CD8-positive, alpha-beta memory T cell (primary cell): ENCODE results near the gene SHMT2. TPM values are rescaled to one million over a fixed set of nuclear protein-coding genes. Genes with fewer than 3 reads are reported as not detected.

Experiments
- CTCF ChIA-PET: fragments of 350-600 bp; sonication (Branson Sonifier 250); formaldehyde crosslinking; loops from one replicate; lab custom pipeline; 2021; ENCODE audit warnings: antibody characterized with exemption; lab: Charles Lee
- POLR2A ChIA-PET: fragments of 350-600 bp; sonication (Branson Sonifier 250); formaldehyde crosslinking; loops from one replicate; lab custom pipeline; 2021; ENCODE audit warnings: antibody characterized with exemption; lab: Charles Lee
- DNase-seq, 5 donors: peaks; one replicate each; pipeline versions ENCODE4 v3.0.0 to v3.0.0-alpha.2; 2020 to 2022; ENCODE audit warnings: mixed read lengths in 1 of 5
- H3K27ac ChIP-seq: one replicate; pipeline ENCODE4 v1.7.0; 2013; ENCODE audit warnings: low read depth, mild to moderate bottlenecking, low read length, moderate library complexity
- H3K27me3 ChIP-seq: 2 replicates; pipeline ENCODE4 v1.7.0; 2013; ENCODE audit warnings: low read length, mild to moderate bottlenecking; ENCODE audit not compliant: insufficient read depth, poor library complexity, severe bottlenecking
- H3K36me3 ChIP-seq: 2 replicates; pipeline ENCODE4 v1.7.0; 2013; ENCODE audit warnings: mild to moderate bottlenecking, low read length, moderate library complexity; ENCODE audit not compliant: insufficient read depth
- H3K4me1 ChIP-seq: 2 replicates; pipeline ENCODE4 v1.7.0; 2013; ENCODE audit warnings: mild to moderate bottlenecking, low read length, moderate library complexity; ENCODE audit not compliant: insufficient read depth
- H3K4me3 ChIP-seq: 2 replicates; pipeline ENCODE4 v1.7.0; 2013; ENCODE audit warnings: mild to moderate bottlenecking, low read length
- H3K9me3 ChIP-seq: 2 replicates; pipeline ENCODE4 v1.7.0; 2013; ENCODE audit warnings: mild to moderate bottlenecking, low read length
- H3K27ac Mint-ChIP-seq, 8 donors: one replicate each; pipeline ENCODE4 v1.8.0; 2020 to 2021; ENCODE audit warnings: mixed read lengths in 8 of 8, mild to moderate bottlenecking in 6 of 8, inconsistent platforms in 3 of 8, moderate library complexity in 3 of 8
- H3K27me3 Mint-ChIP-seq, 2 donors: one replicate each; pipeline ENCODE4 v1.8.0; 2020 to 2021; ENCODE audit warnings: mixed read lengths in 2 of 2, mild to moderate bottlenecking in 1 of 2, moderate library complexity in 1 of 2
- H3K36me3 Mint-ChIP-seq, 3 donors: one replicate each; pipeline ENCODE4 v1.8.0; 2020 to 2021; ENCODE audit warnings: mixed read lengths in 3 of 3, inconsistent platforms in 1 of 3, mild to moderate bottlenecking in 1 of 3
- H3K4me1 Mint-ChIP-seq, 3 donors: one replicate each; pipeline ENCODE4 v1.8.0; 2020 to 2021; ENCODE audit warnings: mixed read lengths in 3 of 3, inconsistent platforms in 1 of 3, mild to moderate bottlenecking in 1 of 3
- H3K4me3 Mint-ChIP-seq, 7 donors: one replicate each; pipeline ENCODE4 v1.8.0; 2020 to 2021; ENCODE audit warnings: mixed read lengths in 7 of 7, mild to moderate bottlenecking in 6 of 7, moderate library complexity in 4 of 7, inconsistent platforms in 2 of 7
- H3K9me3 Mint-ChIP-seq, 5 donors: one replicate each; pipeline ENCODE4 v1.8.0; 2020 to 2022; ENCODE audit warnings: mixed read lengths in 5 of 5, mild to moderate bottlenecking in 3 of 5, moderate library complexity in 2 of 5, inconsistent platforms in 1 of 5
- polyA plus RNA-seq: library from polyadenylated mRNA; unstranded; fragments of 300-500 nt; fragmentation: Illumina TruSeq; gene quantifications from one replicate; pipeline ENCODE4 v1.2.3, GENCODE V29; 2021
- total RNA-seq, 2 experiments: library from RNA; stranded (reverse); gene quantifications; one replicate each; pipeline ENCODE4 v1.2.3, GENCODE V29; 2021

SHMT2 gene
- total and polyA plus RNA-seq, 3 experiments from 2014 or later: 34.7 to 352 (median 349) TPM

DNA sequence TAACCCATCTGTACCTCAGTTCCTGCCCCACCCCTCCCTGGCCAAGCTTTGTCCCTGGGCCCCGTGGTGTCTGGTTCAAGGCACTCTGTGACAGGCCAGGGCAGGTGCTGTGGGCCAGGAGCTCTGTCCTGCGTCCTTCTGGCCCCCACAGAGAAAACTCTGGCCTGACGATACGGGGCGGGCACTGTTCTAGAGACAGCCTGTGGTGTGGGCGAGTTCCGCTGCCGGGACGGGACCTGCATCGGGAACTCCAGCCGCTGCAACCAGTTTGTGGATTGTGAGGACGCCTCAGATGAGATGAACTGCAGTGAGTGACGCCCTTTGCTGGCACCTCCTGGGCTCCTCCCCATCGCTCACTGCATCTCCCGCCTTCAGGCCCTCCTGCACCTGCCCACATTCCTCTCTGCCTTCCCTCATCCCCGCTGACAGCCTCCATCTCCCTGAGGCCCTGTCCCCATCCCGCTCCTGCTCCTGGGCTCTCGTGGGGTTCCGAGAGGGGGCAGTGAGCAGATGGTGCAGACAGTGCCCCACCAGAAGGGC, 35.7 kb upstream of the SHMT2 start:
- no peaks in the 10 kb centered on the region for H3K36me3 ChIP-seq
- H3K4me3 Mint-ChIP-seq: no peak overlapping the region
- H3K27ac ChIP-seq: no peak overlapping the region
- CTCF ChIA-PET: interaction anchor here (1.0 kb wide), 1 partner anchor 20 kb away, joined by 3 read pairs; no protein-coding TSS in a partner anchor
- no peaks in the 10 kb centered on the region for H3K27me3 ChIP-seq
- H3K36me3 Mint-ChIP-seq: peaks cover 0 to 5% (median 0%) of the 10 kb centered on the region in 3 donors
- no peaks in the 10 kb centered on the region for H3K9me3 Mint-ChIP-seq
- H3K9me3 ChIP-seq: no peaks in the 10 kb centered on the region
- H3K27me3 Mint-ChIP-seq: no peaks in the 10 kb centered on the region
- no peak for DNase-seq
- H3K4me1 ChIP-seq: no peaks in the 10 kb centered on the region
- no peak overlapping the region for H3K4me3 ChIP-seq
- POLR2A ChIA-PET: no interaction called here
- no peak overlapping the region for H3K27ac Mint-ChIP-seq
- no peaks in the 10 kb centered on the region for H3K4me1 Mint-ChIP-seq

DNA sequence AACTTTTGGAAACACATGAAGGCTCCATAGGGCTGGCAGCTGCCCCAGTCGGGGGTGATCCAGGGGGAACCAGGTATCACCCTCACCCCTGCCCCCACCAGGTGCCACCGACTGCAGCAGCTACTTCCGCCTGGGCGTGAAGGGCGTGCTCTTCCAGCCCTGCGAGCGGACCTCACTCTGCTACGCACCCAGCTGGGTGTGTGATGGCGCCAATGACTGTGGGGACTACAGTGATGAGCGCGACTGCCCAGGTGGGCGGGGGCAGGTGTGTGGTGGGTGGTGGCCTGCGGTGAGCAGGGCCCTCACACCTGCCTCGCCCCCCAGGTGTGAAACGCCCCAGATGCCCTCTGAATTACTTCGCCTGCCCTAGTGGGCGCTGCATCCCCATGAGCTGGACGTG, 35.3 kb upstream of the SHMT2 start:
- Mint-ChIP-seq H3K36me3 (peaks cover 0 to 5% (median 0%) of the 10 kb centered on the region in 3 donors), H3K4me3 (no peak overlapping the region), H3K27ac (no peak overlapping the region), H3K4me1 (no peaks in the 10 kb centered on the region), H3K9me3 (no peaks in the 10 kb centered on the region), H3K27me3 (no peaks in the 10 kb centered on the region)
- Histone ChIP-seq H3K27me3 (no peaks in the 10 kb centered on the region), H3K4me1 (no peaks in the 10 kb centered on the region), H3K9me3 (no peaks in the 10 kb centered on the region), H3K36me3 (no peaks in the 10 kb centered on the region), H3K4me3 (no peak overlapping the region), H3K27ac (no peak overlapping the region)
- POLR2A ChIA-PET: no interaction called here
- CTCF ChIA-PET: interaction anchor here (1.0 kb wide), 1 partner anchor 20 kb away, joined by 3 read pairs; no protein-coding TSS in a partner anchor
- DNase-seq: no peak

DNA sequence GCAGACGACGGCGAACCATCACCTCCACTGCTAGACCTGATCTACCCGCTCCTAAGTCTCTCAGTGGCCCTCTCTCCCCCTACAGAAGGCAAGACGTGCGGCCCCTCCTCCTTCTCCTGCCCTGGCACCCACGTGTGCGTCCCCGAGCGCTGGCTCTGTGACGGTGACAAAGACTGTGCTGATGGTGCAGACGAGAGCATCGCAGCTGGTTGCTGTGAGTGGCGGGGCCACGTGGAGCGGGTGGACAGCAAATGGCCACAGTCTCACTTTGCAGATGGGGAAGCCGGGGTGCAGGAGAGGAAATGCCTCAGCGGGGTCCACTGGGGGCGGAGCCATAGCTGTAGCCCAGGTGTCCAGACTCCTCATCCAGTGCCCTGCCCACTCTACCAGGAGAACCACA, 34.3 kb upstream of the SHMT2 start:
- H3K36me3 Mint-ChIP-seq: peaks cover 0 to 5% (median 0%) of the 10 kb centered on the region in 3 donors
- no peaks in the 10 kb centered on the region for H3K27me3 Mint-ChIP-seq
- Histone ChIP-seq H3K36me3 (no peaks in the 10 kb centered on the region), H3K4me3 (no peak overlapping the region), H3K27me3 (no peaks in the 10 kb centered on the region), H3K9me3 (no peaks in the 10 kb centered on the region), H3K4me1 (no peaks in the 10 kb centered on the region), H3K27ac (no peak overlapping the region)
- POLR2A ChIA-PET: no interaction called here
- H3K9me3 Mint-ChIP-seq: no peaks in the 10 kb centered on the region
- no peaks in the 10 kb centered on the region for H3K4me1 Mint-ChIP-seq
- DNase-seq: no peak
- H3K4me3 Mint-ChIP-seq: no peak overlapping the region
- no peak overlapping the region for H3K27ac Mint-ChIP-seq
- CTCF ChIA-PET: no interaction called here

DNA sequence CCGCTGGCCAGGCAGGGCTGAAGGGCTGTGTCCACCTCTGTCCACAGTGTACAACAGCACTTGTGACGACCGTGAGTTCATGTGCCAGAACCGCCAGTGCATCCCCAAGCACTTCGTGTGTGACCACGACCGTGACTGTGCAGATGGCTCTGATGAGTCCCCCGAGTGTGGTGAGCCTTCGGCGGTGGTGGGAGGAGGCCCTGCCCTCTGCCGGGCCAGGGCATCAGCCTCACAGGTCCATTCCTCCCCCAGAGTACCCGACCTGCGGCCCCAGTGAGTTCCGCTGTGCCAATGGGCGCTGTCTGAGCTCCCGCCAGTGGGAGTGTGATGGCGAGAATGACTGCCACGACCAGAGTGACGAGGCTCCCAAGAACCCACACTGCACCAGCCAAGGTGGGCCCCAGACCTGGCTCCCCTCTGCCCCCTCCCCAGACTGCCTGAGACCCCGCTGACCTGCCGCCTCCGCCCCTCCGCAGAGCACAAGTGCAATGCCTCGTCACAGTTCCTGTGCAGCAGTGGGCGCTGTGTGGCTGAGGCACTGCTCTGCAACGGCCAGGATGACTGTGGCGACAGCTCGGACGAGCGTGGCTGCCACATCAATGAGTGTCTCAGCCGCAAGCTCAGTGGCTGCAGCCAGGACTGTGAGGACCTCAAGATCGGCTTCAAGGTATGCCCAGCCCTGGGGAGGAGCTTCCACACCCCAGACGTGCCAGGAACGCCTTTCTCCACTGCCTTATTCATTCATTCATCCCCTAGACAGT, 33.7 kb upstream of the SHMT2 start:
- peaks cover 0 to 5% (median 0%) of the 10 kb centered on the region in 3 donors for H3K36me3 Mint-ChIP-seq

DNA sequence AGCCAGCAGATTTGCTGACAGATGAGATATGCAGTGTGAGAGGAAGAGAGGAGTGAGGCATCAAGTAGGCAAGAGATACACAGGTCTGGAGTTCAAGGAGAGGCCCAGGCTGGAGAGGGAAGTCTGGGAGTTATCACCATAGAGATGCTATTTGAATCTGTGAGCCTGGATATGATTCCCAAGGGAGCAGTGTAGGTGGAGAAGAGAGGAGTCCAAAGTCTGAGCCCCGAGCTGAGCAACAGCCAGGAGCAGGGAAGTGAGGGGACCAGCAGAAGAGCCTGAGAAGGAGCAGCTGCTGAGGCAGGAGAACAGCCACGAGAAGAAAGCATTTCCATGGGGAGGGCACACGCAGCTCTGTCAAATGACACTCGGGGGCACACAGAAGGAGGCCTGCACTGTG, 33.1 kb upstream of the SHMT2 start:
- no peaks in the 10 kb centered on the region for H3K27me3 Mint-ChIP-seq
- H3K4me1 ChIP-seq: no peaks in the 10 kb centered on the region
- DNase-seq: no peak
- no peaks in the 10 kb centered on the region for H3K4me1 Mint-ChIP-seq
- peak overlapping the region in 1 of 8 donors; percentile 30 for H3K27ac Mint-ChIP-seq
- no peaks in the 10 kb centered on the region for H3K9me3 ChIP-seq
- peaks cover 0 to 2% (median 0%) of the 10 kb centered on the region in 5 donors for H3K9me3 Mint-ChIP-seq
- H3K4me3 ChIP-seq: no peak overlapping the region
- CTCF ChIA-PET: interaction anchor here (0.8 kb wide), 1 partner anchor 23 kb away, joined by 3 read pairs; no protein-coding TSS in a partner anchor
- H3K27ac ChIP-seq: no peak overlapping the region
- POLR2A ChIA-PET: no interaction called here
- no peaks in the 10 kb centered on the region for H3K27me3 ChIP-seq
- H3K4me3 Mint-ChIP-seq: no peak overlapping the region
- peaks cover 0 to 5% (median 0%) of the 10 kb centered on the region in 3 donors for H3K36me3 Mint-ChIP-seq
- H3K36me3 ChIP-seq: no peaks in the 10 kb centered on the region

More for the DNA sequence above, 33.7 kb upstream of the SHMT2 start:
- Mint-ChIP-seq H3K27ac (peak overlapping the region in 1 of 8 donors; percentile 30), H3K4me3 (no peak overlapping the region), H3K27me3 (no peaks in the 10 kb centered on the region), H3K4me1 (no peaks in the 10 kb centered on the region), H3K9me3 (peaks cover 0 to under 1% (median 0%) of the 10 kb centered on the region in 5 donors)
- ChIA-PET CTCF (interaction anchor here (0.8 kb wide), 1 partner anchor 22 kb away, joined by 3 read pairs; no protein-coding TSS in a partner anchor), POLR2A (no interaction called here)
- H3K36me3 ChIP-seq: no peaks in the 10 kb centered on the region
- H3K4me3 ChIP-seq: no peak overlapping the region
- H3K9me3 ChIP-seq: no peaks in the 10 kb centered on the region
- no peaks in the 10 kb centered on the region for H3K27me3 ChIP-seq
- no peaks in the 10 kb centered on the region for H3K4me1 ChIP-seq
- no peak for DNase-seq
- H3K27ac ChIP-seq: no peak overlapping the region

DNA sequence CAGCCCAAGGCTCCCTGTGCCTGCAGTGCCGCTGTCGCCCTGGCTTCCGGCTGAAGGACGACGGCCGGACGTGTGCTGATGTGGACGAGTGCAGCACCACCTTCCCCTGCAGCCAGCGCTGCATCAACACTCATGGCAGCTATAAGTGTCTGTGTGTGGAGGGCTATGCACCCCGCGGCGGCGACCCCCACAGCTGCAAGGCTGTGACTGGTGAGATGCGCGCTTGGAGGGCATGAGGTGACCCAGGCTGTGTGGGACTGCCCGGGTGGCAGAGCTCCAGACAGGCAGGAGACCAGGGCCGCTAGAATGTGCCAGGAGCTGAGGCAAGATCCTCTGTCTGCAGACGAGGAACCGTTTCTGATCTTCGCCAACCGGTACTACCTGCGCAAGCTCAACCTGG, 32.6 kb upstream of the SHMT2 start:
- Mint-ChIP-seq H3K9me3 (peaks cover 0 to 2% (median 0%) of the 10 kb centered on the region in 5 donors), H3K27me3 (no peaks in the 10 kb centered on the region), H3K4me1 (no peaks in the 10 kb centered on the region), H3K4me3 (no peak overlapping the region), H3K27ac (no peak overlapping the region), H3K36me3 (peaks cover 0 to 5% (median 0%) of the 10 kb centered on the region in 3 donors)
- ChIA-PET POLR2A (no interaction called here), CTCF (interaction anchor here (1.0 kb wide), 1 partner anchor 17 kb away, joined by 3 read pairs; no protein-coding TSS in a partner anchor)
- Histone ChIP-seq H3K27ac (no peak overlapping the region), H3K9me3 (no peaks in the 10 kb centered on the region), H3K4me1 (no peaks in the 10 kb centered on the region), H3K36me3 (no peaks in the 10 kb centered on the region), H3K27me3 (no peaks in the 10 kb centered on the region), H3K4me3 (no peak overlapping the region)
- no peak for DNase-seq

DNA sequence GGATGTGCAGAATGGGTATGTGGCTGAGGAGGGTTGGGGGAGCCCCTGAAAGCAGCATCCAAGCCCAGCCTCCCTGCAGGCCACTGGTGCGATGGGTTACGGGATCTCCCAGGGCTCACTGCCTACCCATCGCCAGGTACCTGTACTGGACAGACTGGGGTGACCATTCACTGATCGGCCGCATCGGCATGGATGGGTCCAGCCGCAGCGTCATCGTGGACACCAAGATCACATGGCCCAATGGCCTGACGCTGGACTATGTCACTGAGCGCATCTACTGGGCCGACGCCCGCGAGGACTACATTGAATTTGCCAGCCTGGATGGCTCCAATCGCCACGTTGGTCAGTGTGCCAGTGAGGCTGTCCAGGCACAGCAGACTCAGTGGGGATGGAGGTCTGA, 31.2 kb upstream of the SHMT2 start:
- Mint-ChIP-seq H3K36me3 (peaks cover 0 to 5% (median 0%) of the 10 kb centered on the region in 3 donors), H3K27ac (peak overlapping the region in 1 of 8 donors; percentile 70), H3K4me3 (no peak overlapping the region), H3K27me3 (no peaks in the 10 kb centered on the region), H3K9me3 (peaks cover 0 to 2% (median 0%) of the 10 kb centered on the region in 5 donors), H3K4me1 (no peaks in the 10 kb centered on the region)
- POLR2A ChIA-PET: interaction anchor here (0.6 kb wide), 1 partner anchor 59 kb away, joined by 4 read pairs; no protein-coding TSS in a partner anchor
- CTCF ChIA-PET: no interaction called here
- Histone ChIP-seq H3K27me3 (no peaks in the 10 kb centered on the region), H3K27ac (no peak overlapping the region), H3K36me3 (no peaks in the 10 kb centered on the region), H3K4me3 (no peak overlapping the region), H3K4me1 (no peaks in the 10 kb centered on the region), H3K9me3 (no peaks in the 10 kb centered on the region)
- DNase-seq: no peak

DNA sequence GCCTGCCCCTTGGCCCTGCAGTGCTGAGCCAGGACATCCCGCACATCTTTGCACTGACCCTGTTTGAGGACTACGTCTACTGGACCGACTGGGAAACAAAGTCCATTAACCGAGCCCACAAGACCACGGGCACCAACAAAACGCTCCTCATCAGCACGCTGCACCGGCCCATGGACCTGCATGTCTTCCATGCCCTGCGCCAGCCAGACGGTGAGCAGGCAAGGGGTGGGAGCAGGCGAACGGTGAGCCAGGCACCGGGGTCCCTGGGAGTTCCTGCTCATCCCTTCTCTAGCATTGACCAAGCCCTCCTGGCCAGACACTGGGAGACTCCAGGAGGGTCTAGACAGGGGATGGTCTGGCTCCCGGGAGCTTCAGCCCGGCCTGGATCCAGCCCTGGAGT, 30.3 kb upstream of the SHMT2 start:
- H3K9me3 Mint-ChIP-seq: peaks cover 0 to 2% (median 0%) of the 10 kb centered on the region in 5 donors
- H3K4me3 Mint-ChIP-seq: no peak overlapping the region
- H3K4me1 ChIP-seq: no peaks in the 10 kb centered on the region
- no peak overlapping the region for H3K27ac ChIP-seq
- ChIA-PET POLR2A (no interaction called here), CTCF (interaction anchor here (1.1 kb wide), 1 partner anchor 14 kb away, joined by 3 read pairs; no protein-coding TSS in a partner anchor)
- H3K4me1 Mint-ChIP-seq: no peaks in the 10 kb centered on the region
- H3K36me3 ChIP-seq: no peaks in the 10 kb centered on the region
- H3K27me3 Mint-ChIP-seq: no peaks in the 10 kb centered on the region
- peak overlapping the region in 1 of 8 donors; percentile 15 for H3K27ac Mint-ChIP-seq
- no peak overlapping the region for H3K4me3 ChIP-seq
- H3K27me3 ChIP-seq: no peaks in the 10 kb centered on the region
- peaks cover 0 to 5% (median 0%) of the 10 kb centered on the region in 3 donors for H3K36me3 Mint-ChIP-seq
- H3K9me3 ChIP-seq: no peaks in the 10 kb centered on the region
- DNase-seq: no peak
